GM21515 (cell line): Measurements from ENCODE around the gene CFAP161.
"Not testable (repeated sequence)": the region's sequence is repeated elsewhere in the genome, so short reads cannot be mapped to it uniquely, and the experiment has no call there.

ENCODE experiments used
- ATAC-seq: cut with Tn5 transposase; IDR thresholded peaks from one replicate; pipeline ENCODE4 v1.9.1; 2021; ENCODE audit not compliant: unreplicated experiment

The CFAP161 gene

GRCh38 chr15:81157195-81157938 is 23.3 kb downstream of the CFAP161 start:
- no peak for ATAC-seq

GRCh38 chr15:81157939-81158223 is 23.8 kb downstream of the CFAP161 start:
- no peak for ATAC-seq

- ATAC-seq: not testable (repeated sequence)
Measured at GRCh38 chr15:81158561-81158960, 24.5 kb downstream of the CFAP161 start.

GRCh38 chr15:81160312-81161159 is 26.5 kb downstream of the CFAP161 start:
- no peak for ATAC-seq

- no peak for ATAC-seq
Measured at GRCh38 chr15:81161160-81161673, 27.1 kb downstream of the CFAP161 start.

- ATAC-seq: no peak
Measured at GRCh38 chr15:81161851-81162250, 27.8 kb downstream of the CFAP161 start.

- ATAC-seq: no peak
Measured at GRCh38 chr15:81163961-81164800, 30.1 kb downstream of the CFAP161 start.

- ATAC-seq: no peak
Measured at GRCh38 chr15:81165535-81165934, 31.5 kb downstream of the CFAP161 start.

GRCh38 chr15:81166636-81167305 is 32.7 kb downstream of the CFAP161 start:
- ATAC-seq: no peak

- ATAC-seq: no peak
Measured at GRCh38 chr15:81168131-81168526, 34.1 kb downstream of the CFAP161 start.

GRCh38 chr15:81168644-81169043 is 34.6 kb downstream of the CFAP161 start:
- ATAC-seq: no peak

GRCh38 chr15:81170511-81170910 is 36.4 kb downstream of the CFAP161 start:
- no peak for ATAC-seq

- no peak for ATAC-seq
Measured at GRCh38 chr15:81171286-81171685, 37.2 kb downstream of the CFAP161 start.

- ATAC-seq: no peak
Measured at GRCh38 chr15:81174125-81174791, 40.2 kb downstream of the CFAP161 start.

- ATAC-seq: no peak
Measured at GRCh38 chr15:81174792-81175327, 40.8 kb downstream of the CFAP161 start.

GRCh38 chr15:81175496-81175895 is 41.4 kb downstream of the CFAP161 start:
- ATAC-seq: no peak

GRCh38 chr15:81176291-81176893 is 42.3 kb downstream of the CFAP161 start:
- no peak for ATAC-seq

- no peak for ATAC-seq
Measured at GRCh38 chr15:81178365-81178764, 44.3 kb downstream of the CFAP161 start.

GRCh38 chr15:81181220-81181619 is 47.1 kb downstream of the CFAP161 start:
- ATAC-seq: no peak
